GM23248 (cell line): Measurements from ENCODE around the gene WBP1. TPM values are rescaled to one million over a fixed set of nuclear protein-coding genes. Genes with fewer than 3 reads are reported as not detected.

Source experiments
- DNase-seq: peaks from one replicate; pipeline ENCODE4 v3.0.0-alpha.2; 2015
- H2AFZ ChIP-seq: fragments of 200-600 bp; sonication (generic); 2 replicates; pipeline ENCODE4 v1.6.1; 2016; ENCODE audit warnings: antibody characterized with exemption
- H3F3A ChIP-seq: fragments of 200-600 bp; sonication (generic); 2 replicates; pipeline ENCODE4 v1.6.1; 2016; ENCODE audit warnings: mild to moderate bottlenecking, antibody characterized with exemption, mixed run types; ENCODE audit not compliant: insufficient read depth
- H3K27ac ChIP-seq: fragments of 200-600 bp; sonication (generic); 2 replicates; pipeline ENCODE4 v1.5.1; 2016; ENCODE audit warnings: mild to moderate bottlenecking
- H3K27me3 ChIP-seq: fragments of 200-600 bp; sonication (generic); replicated peaks from 2 replicates; pipeline ENCODE4 v1.6.1; 2016; ENCODE audit warnings: mild to moderate bottlenecking; ENCODE audit not compliant: insufficient read depth
- H3K36me3 ChIP-seq: fragments of 200-600 bp; sonication (generic); 2 replicates; pipeline ENCODE4 v1.6.1; 2016; ENCODE audit warnings: low read depth, mild to moderate bottlenecking
- H3K4me1 ChIP-seq: fragments of 200-600 bp; sonication (generic); 2 replicates; pipeline ENCODE4 v1.6.1; 2016; ENCODE audit warnings: mild to moderate bottlenecking; ENCODE audit not compliant: insufficient read depth
- H3K4me2 ChIP-seq: fragments of 200-600 bp; sonication (generic); one replicate; pipeline ENCODE4 v1.6.1; 2016; ENCODE audit warnings: mild to moderate bottlenecking; ENCODE audit not compliant: unreplicated experiment
- H3K4me3 ChIP-seq: fragments of 200-600 bp; sonication (generic); 2 replicates; pipeline ENCODE4 v1.5.1; 2016; ENCODE audit warnings: mild to moderate bottlenecking
- H3K79me2 ChIP-seq: fragments of 200-600 bp; sonication (generic); 2 replicates; pipeline ENCODE4 v1.6.1; 2016; ENCODE audit warnings: mild to moderate bottlenecking; ENCODE audit not compliant: insufficient read depth
- H3K9ac ChIP-seq: fragments of 200-600 bp; sonication (generic); 2 replicates; pipeline ENCODE4 v1.6.1; 2016; ENCODE audit warnings: mild to moderate bottlenecking
- H3K9me2 ChIP-seq: fragments of 200-600 bp; sonication (generic); 2 replicates; pipeline ENCODE4 v1.6.1; 2016; ENCODE audit warnings: mixed run types, mild to moderate bottlenecking, moderate library complexity; ENCODE audit not compliant: insufficient read depth
- H3K9me3 ChIP-seq: fragments of 200-600 bp; sonication (generic); one replicate; pipeline ENCODE4 v1.6.1; 2017; ENCODE audit warnings: low read depth
- H4K20me1 ChIP-seq: fragments of 200-600 bp; sonication (generic); 2 replicates; pipeline ENCODE4 v1.6.0; 2016; ENCODE audit not compliant: insufficient read depth
- EZH2 ChIP-seq: fragments of 200-600 bp; sonication (generic); IDR thresholded peaks from 2 replicates; pipeline ENCODE4 v1.6.1; 2018; ENCODE audit warnings: antibody characterized with exemption, mild to moderate bottlenecking; ENCODE audit not compliant: insufficient read depth, poor library complexity, severe bottlenecking
- EZH2phosphoT487 ChIP-seq: fragments of 200-600 bp; sonication (generic); IDR thresholded peaks from 2 replicates; pipeline ENCODE4 v1.6.1; 2018; ENCODE audit warnings: antibody characterized with exemption, moderate library complexity, mild to moderate bottlenecking, low read depth; ENCODE audit not compliant: insufficient read depth
- WGBS, 2 experiments: methylation state at CpG; one replicate each; pipeline ENCODE4 v1.1.6; 2015 to 2017; ENCODE audit warnings: low lambda C conversion rate in 2 of 2, low coverage in 1 of 2; ENCODE audit errors: missing lambda C conversion rate in 2 of 2; 5-methylcytosine and 5-hydroxymethylcytosine counted together
- in situ Hi-C: fragments of 300-500 bp; cut with MboI; formaldehyde crosslinking; loops from 2 replicates; pipeline ENCODE4 v1.15.0; 2020
- polyA plus RNA-seq: library from polyadenylated mRNA; unstranded; fragments of >200 nt; fragmentation: Nextera tagmentation; extraction: Ambion mirVana; gene quantifications from 2 replicates; pipeline ENCODE4 v1.2.1, GENCODE V29; 2016
- total RNA-seq: library from RNA; depleted of rRNA; stranded (reverse); fragments of >200 nt; shearing (Covaris generic); gene quantifications from 2 replicates; pipeline ENCODE4 v1.2.3, GENCODE V29; 2014

Gene WBP1
- total and polyA plus RNA-seq, 2 experiments from 2014 or later, result 47.1 to 58.7 TPM

GRCh38 chr2:74493546-74493945 lies 35.3 kb downstream of the WBP1 start:
- 81 to 86% methylated on average over 3 of the region's 3 CpGs for WGBS, 2 experiments

GRCh38 chr2:74495440-74495839 lies 37.2 kb downstream of the WBP1 start:
- H3K27ac ChIP-seq, result no peak overlapping the region
- DNase-seq, result no peak
- H3K79me2 ChIP-seq, result no peaks in the 10 kb centered on the region
- H3K9ac ChIP-seq, result no peak overlapping the region
- H3K4me3 ChIP-seq, result no peak overlapping the region
- in situ Hi-C loops, result no loop called here
- H3K27me3 ChIP-seq, result no peaks in the 10 kb centered on the region
- H4K20me1 ChIP-seq, result no peaks in the 10 kb centered on the region
- no peaks in the 10 kb centered on the region for H3F3A ChIP-seq
- no peaks in the 10 kb centered on the region for H3K9me3 ChIP-seq
- peaks cover 6% of the 10 kb centered on the region; the same call in 1 of the 2 replicates for H3K4me1 ChIP-seq
- TF ChIP-seq EZH2phosphoT487 (no peak), EZH2 (no peak)
- H2AFZ ChIP-seq, result no peak overlapping the region
- no peaks in the 10 kb centered on the region for H3K9me2 ChIP-seq
- 56 to 59% methylated on average over 1 of the region's 1 CpG for WGBS, 2 experiments
- no peak overlapping the region for H3K4me2 ChIP-seq
- peaks cover 4% of the 10 kb centered on the region; the same call in 1 of the 2 replicates for H3K36me3 ChIP-seq

More at GRCh38 chr2:74493546-74493945, 35.3 kb downstream of the WBP1 start:
- H3K36me3 ChIP-seq, result peaks cover 4% of the 10 kb centered on the region; the same call in 1 of the 2 replicates
- no peak overlapping the region for H3K9ac ChIP-seq
- H3K79me2 ChIP-seq, result peaks cover 10% of the 10 kb centered on the region
- peaks cover 1% of the 10 kb centered on the region for H3F3A ChIP-seq
- no peaks in the 10 kb centered on the region for H4K20me1 ChIP-seq
- H3K4me1 ChIP-seq, result peaks cover 14% of the 10 kb centered on the region
- no peak overlapping the region for H3K27ac ChIP-seq
- no peak overlapping the region for H3K4me3 ChIP-seq
- no peaks in the 10 kb centered on the region for H3K27me3 ChIP-seq
- no peak overlapping the region for H3K4me2 ChIP-seq
- DNase-seq, result no peak
- H3K9me3 ChIP-seq, result no peaks in the 10 kb centered on the region
- H2AFZ ChIP-seq, result no peak overlapping the region
- in situ Hi-C loops, result no loop called here
- H3K9me2 ChIP-seq, result no peaks in the 10 kb centered on the region
- TF ChIP-seq EZH2phosphoT487, result no peak

- no peak for DNase-seq
- peak overlapping the region; percentile 68 for H2AFZ ChIP-seq
- H3K4me2 ChIP-seq, result peak overlapping the region; percentile 96
- no peaks in the 10 kb centered on the region for H3F3A ChIP-seq
- peaks cover under 1% of the 10 kb centered on the region; the same call in 1 of the 2 replicates for H3K36me3 ChIP-seq
- WGBS, 2 experiments, result 49 to 50% methylated on average over 19 of the region's 19 CpGs
- peak overlapping the region; percentile 68 for H3K4me3 ChIP-seq
- H3K9me3 ChIP-seq, result no peaks in the 10 kb centered on the region
- H3K9ac ChIP-seq, result no peak overlapping the region
- no peaks in the 10 kb centered on the region for H3K79me2 ChIP-seq
- TF ChIP-seq EZH2, result no peak
- TF ChIP-seq EZH2phosphoT487, result no peak
- H3K9me2 ChIP-seq, result no peaks in the 10 kb centered on the region
- in situ Hi-C loops, result no loop called here
- H3K4me1 ChIP-seq, result peaks cover 9% of the 10 kb centered on the region; the same call in 1 of the 2 replicates
- no peaks in the 10 kb centered on the region for H3K27me3 ChIP-seq
- no peak overlapping the region for H3K27ac ChIP-seq
- no peaks in the 10 kb centered on the region for H4K20me1 ChIP-seq
Observed at GRCh38 chr2:74496997-74497776, 38.9 kb downstream of the WBP1 start.

- Histone ChIP-seq H3F3A (no peaks in the 10 kb centered on the region), H3K9ac (no peak overlapping the region), H3K4me1 (peaks cover 10% of the 10 kb centered on the region; the same call in 1 of the 2 replicates), H3K9me2 (no peaks in the 10 kb centered on the region), H2AFZ (peak overlapping the region; percentile 68), H3K9me3 (no peaks in the 10 kb centered on the region), H3K36me3 (no peaks in the 10 kb centered on the region; the same call in 1 of the 2 replicates), H3K79me2 (no peaks in the 10 kb centered on the region), H3K4me3 (peak overlapping the region; percentile 68), H3K4me2 (peak overlapping the region; percentile 96), H4K20me1 (no peaks in the 10 kb centered on the region), H3K27me3 (no peaks in the 10 kb centered on the region), H3K27ac (no peak overlapping the region)
- TF ChIP-seq EZH2 (no peak), EZH2phosphoT487 (no peak)
- peak; percentile 56 for DNase-seq
- in situ Hi-C loops, result no loop called here
- WGBS, 2 experiments, result 4 to 6% methylated on average over 49 to 61 of the region's 61 CpGs
Observed at GRCh38 chr2:74497777-74498499, 39.7 kb downstream of the WBP1 start.
